GM19193 (cell line): ENCODE measurements around the gene ECHDC3.

ENCODE experiments used
- POLR2A ChIP-seq: IDR thresholded peaks from 4 replicates; pipeline ENCODE4 v1.6.1; 2011; ENCODE audit not compliant: insufficient read depth, insufficient read length; ENCODE audit errors: extremely low read depth

ECHDC3 gene

DNA sequence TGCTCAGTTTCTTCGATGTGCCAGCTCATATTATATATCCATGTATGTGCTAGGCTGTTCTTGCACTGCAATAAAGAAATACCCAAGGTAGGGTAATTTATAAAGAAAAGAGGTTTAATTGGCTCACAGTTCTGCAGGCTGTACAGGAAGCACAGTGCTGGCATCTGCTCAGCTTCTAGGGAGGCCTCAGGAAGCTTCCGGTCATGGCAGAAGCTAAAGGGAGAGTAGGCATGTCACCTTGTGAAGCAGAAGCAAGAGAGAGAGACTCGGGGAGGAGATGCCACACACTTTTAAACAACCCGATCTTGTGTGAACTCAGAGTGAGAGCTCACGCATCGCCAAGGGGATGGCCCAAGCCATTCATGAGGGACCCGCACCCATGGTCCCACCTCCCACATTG, 13.8 kb upstream of the ECHDC3 start:
- TF ChIP-seq POLR2A = no peak

DNA sequence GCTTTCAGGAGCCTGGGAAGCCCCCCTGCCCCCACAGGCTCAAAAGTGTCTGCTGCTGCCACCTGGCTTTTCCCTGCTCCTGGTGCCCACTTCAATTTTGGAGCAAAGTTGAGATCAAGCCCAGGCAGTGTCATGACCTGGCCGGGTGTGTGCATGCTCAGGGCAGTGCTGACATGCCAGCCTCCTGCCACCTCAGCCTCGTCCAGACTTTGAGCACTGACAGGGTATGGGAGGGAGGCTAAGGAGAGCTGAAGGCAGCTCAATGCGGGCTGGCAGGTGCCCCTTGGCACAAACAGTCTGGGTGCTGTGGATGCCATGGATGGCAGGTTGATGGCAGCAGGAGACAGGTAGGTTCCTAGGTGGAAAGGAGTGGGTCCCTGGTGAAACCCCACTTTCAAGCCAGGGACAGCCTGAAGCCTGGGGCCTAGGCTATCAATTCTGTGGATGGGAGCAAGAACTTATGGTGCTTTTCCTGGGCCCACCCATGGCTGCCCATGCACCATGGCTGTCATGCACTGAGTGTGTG, 12.3 kb upstream of the ECHDC3 start:
- no peak for TF ChIP-seq POLR2A

DNA sequence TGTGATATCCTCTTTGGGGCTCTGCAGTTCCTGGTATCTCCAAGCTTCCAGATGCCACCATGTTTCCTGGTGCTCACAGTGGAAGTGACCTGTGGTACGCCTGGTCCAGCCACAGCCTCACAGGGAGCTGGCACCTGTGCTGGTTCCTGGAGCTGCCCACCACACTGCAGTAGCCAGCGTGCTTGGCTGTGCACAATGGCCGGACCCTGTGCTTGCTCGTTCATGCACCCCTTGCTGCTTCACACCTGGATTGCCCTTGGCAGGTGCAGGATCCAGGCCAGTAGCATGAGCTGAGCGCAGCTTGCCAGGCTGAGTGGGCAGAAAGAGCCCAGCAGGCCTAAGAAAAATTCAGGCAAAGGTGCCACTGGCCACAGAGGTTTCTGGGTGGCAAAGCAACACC, 11.4 kb upstream of the ECHDC3 start:
- no peak for TF ChIP-seq POLR2A

DNA sequence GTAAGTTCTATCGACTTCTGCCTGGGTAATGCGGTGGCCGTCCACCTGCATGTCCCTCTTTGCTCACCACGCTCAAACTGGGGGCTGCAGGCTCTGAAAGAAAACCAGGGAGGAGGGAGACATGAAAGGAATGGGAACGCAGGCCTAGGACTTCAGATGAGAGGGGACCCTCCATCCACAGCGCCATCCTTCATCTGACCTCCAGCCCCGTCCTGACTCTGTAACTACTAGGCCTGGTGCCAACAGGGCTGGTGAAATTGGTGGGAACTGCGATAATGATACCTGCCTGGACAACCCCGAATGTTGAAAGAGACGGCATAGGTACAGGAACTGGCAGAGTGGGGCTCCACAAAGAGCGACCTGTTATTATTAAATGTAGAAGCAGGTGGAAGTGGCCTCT, 1.3 kb upstream of the ECHDC3 start:
- no peak for TF ChIP-seq POLR2A

DNA sequence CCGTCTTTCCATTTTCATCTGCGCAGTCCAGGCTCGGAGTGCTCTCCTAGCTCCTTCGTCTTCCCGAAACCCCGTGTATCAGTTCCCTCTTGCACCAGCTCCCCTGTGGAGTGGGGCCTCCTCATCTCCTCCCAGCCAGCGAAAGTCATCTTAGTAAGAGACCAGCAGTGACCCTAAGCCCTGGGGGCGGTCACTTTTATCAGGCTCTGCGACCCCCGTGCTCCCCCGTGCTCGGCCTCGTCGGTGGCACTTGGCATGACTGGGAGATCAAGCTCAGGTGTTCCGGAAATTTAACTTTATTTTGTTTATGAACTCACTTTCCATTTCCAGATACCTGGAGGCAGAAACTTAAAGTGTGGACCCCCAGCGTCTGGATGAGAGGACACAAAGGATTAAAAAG, 574 bp upstream of the ECHDC3 start:
- TF ChIP-seq POLR2A = no peak

DNA sequence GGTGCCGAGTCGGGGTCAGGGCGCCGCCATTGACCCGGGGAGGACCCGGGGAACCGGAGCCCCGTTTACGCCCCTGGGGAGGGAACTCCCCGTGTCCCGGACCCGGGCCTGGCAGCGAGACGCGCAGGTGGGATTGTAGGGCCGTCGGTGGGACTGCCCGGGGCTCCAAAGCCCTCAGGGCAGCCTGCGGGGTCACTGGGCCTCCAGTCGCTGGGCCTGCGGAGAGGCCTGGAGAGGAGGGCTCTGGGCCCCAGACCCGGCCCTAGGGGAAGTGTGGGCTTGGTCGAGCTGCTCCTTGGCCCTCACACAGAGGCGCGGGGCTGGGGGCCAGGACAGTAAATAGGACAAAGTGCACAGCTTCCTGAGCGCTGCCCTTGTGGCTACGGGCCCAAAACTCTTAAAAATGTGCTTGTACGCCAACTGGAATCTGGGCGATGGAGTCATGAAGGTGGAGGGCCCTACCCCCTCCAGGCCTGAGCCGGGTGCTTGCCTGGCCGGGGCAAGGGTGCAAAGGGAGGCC, 657 bp downstream of the ECHDC3 start:
- TF ChIP-seq POLR2A = no peak

DNA sequence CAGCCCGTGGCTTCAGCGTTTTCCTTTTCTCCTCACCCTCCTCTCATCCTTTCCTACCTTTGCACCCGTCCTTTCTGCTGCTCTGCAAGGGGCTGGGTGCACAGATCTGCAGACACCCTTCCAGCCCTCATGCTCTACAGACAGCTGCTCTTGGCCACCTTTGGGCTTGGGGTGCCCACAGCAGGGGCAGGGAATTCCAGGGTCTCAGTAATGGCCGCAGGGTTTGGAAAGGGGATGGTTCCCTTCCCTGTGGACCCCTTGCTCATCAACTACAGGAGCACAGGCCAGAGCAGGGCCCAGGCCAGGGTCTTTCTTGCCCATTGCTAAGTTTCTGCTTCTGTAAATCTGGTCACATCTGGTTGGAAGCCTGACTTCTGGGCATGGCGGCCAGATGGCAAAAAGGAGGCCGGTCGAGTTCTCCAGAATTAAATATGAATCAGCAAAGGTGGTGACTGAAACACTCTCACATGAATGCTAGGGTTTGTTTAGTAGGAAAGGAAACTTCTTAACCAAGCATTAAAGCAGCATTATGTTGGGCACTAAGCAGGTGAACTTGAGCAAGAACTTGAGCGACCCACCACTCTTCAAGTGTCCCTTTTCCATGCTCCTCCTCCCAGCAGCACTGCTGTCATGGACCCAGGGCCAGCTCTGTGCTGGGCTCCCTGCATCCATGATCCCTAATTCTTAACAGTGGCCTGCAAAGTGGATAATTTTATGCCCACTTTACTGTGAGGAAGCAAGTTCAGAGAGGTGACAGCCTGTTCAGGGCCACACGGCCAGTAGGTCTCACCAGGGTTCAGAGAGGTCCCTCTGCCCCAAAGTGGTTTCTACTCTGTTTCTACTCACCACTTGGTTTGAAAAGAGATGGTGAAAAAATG, 1.5 kb downstream of the ECHDC3 start:
- TF ChIP-seq POLR2A = no peak

DNA sequence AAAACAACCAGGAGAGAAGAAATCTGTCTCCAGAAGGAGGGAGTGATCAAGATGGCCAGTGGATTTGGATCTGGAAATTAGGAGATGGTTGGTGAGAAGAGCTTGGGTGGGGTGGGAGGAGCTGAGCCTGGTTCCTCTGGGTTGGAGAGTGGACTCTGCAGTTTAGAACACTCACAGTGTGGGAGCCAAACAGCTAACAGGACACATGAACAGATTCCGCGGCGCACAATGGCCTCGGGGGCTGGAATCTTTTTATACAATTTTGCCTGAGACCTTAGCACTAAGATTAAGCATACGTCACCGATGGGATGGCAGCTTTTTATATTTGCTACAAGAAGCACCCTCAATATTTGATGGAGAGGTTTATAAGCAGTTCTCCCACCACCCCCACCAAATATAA, 2.9 kb downstream of the ECHDC3 start:
- no peak for TF ChIP-seq POLR2A

DNA sequence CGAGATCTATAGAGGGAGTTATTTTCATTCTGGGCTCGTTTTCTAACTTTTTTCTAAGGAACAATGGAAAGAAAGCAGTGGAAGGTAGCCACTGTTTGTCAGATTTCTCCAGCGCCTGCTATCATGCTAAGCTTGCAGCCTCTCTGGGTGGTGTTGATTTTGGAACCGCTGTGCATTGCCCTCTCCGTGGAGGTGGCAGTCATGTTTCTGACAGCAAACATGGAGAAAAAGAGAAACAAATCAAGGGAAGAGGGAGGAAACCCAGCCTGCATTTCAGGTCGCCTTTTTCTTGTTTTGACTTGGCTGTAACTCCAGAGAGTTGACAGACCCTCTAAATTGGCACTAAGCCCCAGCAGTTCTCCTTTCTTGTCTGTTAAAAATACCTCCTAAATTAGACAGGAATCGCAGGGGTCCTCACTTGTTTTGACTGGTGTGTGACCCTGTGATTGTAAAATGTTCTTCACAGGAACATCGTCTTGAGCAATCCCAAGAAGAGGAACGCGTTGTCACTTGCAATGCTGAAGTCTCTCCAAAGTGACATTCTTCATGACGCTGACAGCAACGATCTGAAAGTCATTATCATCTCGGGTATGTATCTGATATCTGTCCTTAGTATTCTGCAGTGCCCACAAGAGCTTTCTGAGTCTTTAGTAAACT, 4.8 kb downstream of the ECHDC3 start:
- no peak for TF ChIP-seq POLR2A

DNA sequence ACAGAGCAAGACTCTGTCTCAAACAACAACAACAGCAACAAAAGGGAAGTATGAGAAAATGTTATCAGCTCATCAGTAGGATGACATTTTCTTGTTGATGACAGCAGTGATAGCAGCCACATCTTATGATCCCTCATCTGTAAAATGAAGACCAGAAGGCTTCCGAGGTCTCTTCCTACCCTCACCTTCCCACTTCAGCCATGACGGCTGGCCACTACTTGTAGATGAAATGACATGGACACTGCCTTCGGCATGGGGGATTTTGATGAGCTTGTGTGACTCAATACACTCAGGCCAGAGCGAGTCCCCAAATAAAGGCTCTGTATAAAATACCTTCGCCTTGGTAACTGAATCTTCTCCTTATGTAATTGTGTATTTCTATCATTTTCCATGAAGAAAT, 6.7 kb downstream of the ECHDC3 start:
- TF ChIP-seq POLR2A = no peak

DNA sequence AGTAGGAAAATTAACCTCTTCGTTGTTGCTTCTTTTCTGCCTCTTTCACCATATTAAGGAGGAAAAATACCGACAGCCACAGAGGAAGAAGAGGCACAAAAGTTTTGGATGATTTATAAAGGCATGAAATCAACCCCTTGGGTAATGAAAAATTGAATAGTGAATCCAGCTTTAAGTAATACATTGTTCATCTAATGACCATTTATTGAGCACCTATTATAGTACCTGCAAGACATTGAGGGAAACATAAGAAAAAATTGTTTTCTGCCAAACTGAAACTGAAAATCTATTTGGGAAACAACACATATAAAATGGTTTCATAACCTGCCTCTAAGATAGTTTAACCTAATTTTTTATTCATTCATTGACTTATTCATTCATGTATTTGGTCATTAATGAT, 8.2 kb downstream of the ECHDC3 start:
- no peak for TF ChIP-seq POLR2A

DNA sequence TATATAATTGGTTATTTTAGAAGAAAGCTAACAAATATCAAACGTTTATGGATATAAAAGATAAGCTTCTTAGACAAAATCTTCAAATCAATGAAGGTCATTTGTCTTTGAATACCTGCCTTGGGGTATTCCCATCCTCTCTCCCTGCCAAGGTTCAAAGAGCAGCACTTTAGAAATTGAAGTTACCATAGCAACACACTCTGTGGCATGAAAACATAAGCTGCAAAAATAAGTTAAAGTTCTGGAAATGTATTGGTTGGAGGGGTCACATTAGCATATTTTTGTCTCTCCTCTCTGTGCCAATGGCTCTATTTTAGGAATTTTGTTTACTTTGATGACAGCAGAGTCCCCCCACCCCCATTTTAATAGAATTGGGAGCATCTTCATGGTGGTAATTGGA, 12.0 kb downstream of the ECHDC3 start:
- TF ChIP-seq POLR2A = no peak

DNA sequence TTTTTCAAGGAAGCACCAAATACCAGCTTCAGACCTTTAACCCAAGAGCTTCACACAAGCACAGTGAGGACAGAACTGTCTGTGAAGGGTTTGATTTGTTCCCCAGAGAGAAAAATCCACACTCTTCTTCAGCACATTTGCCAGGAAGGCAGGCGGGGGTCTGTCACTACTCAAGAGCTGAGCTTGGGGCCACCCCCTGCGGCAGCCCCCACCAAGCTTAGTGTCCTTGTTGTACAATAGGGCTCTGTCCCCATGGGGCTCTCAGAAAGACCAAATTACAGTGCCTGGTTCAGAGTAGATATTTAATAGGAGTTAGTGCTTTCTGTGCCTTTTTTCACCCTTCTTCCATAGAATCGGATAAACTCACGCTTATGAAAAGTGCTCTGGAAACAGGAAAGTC, 12.4 kb downstream of the ECHDC3 start:
- no peak for TF ChIP-seq POLR2A

DNA sequence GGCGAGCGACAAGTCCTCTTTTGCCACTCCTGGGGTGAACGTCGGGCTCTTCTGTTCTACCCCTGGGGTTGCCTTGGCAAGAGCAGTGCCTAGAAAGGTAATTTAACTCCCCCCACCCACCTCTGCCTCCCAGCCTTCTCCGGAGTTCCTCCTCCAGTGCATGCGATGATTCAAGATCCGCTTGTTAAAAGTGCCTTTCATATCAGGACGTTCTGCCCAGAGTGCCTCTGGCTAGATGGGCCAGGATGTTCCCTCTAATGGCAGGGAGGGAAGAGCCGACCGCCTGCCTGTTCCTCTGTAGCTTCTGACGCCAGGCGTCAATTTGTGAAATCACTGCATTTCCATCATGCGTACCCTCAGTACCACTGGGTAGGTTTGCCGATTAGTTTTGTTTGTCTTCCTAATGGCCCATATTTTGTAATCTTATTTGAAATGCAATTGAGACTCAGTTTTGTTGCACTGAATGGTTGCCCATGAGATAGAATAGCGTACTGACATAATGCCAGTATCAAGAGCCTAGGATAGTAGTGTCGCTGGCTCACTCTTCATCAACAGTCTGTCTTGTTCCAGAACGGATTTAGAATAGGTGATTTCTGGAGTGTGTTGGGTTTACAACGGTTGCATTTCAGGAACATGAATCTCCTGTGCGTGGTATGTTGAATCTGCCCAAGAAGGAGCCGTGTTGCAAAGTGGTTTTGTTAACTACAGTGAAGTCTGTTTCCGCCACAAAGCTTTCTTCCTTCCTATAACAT, 13.5 kb downstream of the ECHDC3 start:
- no peak for TF ChIP-seq POLR2A

DNA sequence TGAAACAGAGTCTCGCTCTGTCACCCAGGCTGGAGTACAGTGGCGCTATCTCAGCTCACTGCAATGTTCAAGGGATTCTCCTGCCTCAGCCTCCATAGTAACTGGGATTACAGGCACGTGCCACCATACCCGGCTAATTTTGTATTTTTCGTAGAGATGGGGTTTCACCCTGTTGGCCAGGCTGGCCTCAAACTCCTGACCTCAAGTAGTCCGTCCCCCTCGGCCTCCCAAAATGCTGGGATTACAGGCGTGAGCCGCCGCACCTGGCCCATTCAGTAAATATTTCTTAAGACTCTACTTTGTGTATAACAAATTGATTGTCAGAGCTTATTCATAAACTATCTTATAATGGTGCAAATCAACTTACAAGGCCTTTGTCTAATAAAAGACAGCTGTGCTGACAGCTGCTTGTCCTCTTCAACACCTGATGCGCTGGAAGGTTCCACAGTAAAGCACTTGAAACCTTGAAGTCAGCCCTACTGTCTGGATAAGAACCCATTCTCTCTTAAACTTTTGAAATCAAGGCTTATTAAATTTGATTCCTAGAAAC, 14.7 kb downstream of the ECHDC3 start:
- TF ChIP-seq POLR2A = no peak

DNA sequence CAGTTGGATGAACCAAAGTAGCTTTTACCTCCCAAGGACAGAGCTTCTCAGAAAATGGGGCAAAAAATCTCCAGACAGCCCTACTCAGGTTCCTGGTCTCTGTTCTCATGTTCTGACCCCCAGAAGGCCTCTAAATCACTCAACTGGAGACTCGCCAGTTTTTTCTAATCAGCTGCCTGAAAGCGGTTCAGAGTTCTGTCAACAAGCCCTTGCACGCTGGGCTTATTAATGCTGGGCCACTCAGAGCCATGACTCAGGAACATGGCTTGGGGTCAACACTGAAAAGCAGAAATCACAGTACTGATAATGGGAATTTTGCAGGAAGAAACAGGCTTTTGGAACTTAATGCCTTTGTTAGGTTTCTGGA, 15.3 kb downstream of the ECHDC3 start:
- TF ChIP-seq POLR2A = no peak
